ENCODE results near the gene PDLIM4.

DNA sequence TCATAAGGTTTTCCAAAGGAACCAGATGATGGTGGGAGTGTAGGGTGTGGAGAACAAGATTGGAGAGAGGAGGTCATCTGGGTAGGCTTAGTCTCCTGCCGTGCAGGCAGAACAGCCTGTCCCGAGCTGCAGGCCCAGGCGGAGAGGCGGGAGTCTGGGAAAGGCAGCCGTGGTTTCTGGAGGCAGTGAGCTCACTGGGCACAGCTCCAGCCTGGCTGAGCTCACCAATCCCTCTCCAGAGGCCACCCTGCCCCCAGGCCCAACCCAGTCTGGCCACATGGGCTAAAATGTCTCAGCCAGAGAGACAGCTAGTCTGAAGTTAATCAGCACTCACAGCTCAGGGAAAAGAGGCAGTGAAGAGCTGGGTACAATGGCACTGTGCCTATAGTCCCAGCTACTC is 42.2 kb upstream of the PDLIM4 start:
- TF ChIP-seq, protein P1, sequence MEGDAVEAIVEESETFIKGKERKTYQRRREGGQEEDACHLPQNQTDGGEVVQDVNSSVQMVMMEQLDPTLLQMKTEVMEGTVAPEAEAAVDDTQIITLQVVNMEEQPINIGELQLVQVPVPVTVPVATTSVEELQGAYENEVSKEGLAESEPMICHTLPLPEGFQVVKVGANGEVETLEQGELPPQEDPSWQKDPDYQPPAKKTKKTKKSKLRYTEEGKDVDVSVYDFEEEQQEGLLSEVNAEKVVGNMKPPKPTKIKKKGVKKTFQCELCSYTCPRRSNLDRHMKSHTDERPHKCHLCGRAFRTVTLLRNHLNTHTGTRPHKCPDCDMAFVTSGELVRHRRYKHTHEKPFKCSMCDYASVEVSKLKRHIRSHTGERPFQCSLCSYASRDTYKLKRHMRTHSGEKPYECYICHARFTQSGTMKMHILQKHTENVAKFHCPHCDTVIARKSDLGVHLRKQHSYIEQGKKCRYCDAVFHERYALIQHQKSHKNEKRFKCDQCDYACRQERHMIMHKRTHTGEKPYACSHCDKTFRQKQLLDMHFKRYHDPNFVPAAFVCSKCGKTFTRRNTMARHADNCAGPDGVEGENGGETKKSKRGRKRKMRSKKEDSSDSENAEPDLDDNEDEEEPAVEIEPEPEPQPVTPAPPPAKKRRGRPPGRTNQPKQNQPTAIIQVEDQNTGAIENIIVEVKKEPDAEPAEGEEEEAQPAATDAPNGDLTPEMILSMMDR (conservative IDR thresholded peaks at IDR 0.05; ENCODE audit: low read depth in 2 of 2), result no peak
- TF ChIP-seq, protein P2, sequence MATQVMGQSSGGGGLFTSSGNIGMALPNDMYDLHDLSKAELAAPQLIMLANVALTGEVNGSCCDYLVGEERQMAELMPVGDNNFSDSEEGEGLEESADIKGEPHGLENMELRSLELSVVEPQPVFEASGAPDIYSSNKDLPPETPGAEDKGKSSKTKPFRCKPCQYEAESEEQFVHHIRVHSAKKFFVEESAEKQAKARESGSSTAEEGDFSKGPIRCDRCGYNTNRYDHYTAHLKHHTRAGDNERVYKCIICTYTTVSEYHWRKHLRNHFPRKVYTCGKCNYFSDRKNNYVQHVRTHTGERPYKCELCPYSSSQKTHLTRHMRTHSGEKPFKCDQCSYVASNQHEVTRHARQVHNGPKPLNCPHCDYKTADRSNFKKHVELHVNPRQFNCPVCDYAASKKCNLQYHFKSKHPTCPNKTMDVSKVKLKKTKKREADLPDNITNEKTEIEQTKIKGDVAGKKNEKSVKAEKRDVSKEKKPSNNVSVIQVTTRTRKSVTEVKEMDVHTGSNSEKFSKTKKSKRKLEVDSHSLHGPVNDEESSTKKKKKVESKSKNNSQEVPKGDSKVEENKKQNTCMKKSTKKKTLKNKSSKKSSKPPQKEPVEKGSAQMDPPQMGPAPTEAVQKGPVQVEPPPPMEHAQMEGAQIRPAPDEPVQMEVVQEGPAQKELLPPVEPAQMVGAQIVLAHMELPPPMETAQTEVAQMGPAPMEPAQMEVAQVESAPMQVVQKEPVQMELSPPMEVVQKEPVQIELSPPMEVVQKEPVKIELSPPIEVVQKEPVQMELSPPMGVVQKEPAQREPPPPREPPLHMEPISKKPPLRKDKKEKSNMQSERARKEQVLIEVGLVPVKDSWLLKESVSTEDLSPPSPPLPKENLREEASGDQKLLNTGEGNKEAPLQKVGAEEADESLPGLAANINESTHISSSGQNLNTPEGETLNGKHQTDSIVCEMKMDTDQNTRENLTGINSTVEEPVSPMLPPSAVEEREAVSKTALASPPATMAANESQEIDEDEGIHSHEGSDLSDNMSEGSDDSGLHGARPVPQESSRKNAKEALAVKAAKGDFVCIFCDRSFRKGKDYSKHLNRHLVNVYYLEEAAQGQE (IDR thresholded peaks at IDR 0.05; ENCODE audit: unreplicated experiment), result no peak
- no peak for TF ChIP-seq EZH2phosphoT487 (IDR thresholded peaks at IDR 0.05; ENCODE audit: unreplicated experiment)
- TF ChIP-seq JUNB (IDR thresholded peaks at IDR 0.05; ENCODE audit: unreplicated experiment), result no peak
- TF ChIP-seq, protein P3, sequence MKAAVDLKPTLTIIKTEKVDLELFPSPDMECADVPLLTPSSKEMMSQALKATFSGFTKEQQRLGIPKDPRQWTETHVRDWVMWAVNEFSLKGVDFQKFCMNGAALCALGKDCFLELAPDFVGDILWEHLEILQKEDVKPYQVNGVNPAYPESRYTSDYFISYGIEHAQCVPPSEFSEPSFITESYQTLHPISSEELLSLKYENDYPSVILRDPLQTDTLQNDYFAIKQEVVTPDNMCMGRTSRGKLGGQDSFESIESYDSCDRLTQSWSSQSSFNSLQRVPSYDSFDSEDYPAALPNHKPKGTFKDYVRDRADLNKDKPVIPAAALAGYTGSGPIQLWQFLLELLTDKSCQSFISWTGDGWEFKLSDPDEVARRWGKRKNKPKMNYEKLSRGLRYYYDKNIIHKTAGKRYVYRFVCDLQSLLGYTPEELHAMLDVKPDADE (IDR thresholded peaks at IDR 0.05), result no peak
- TF ChIP-seq POLR2AphosphoS5 (IDR thresholded peaks at IDR 0.05; ENCODE audit: low read depth), result no peak
- no peak for TF ChIP-seq EZH2 (IDR thresholded peaks at IDR 0.05; ENCODE audit: low read depth, unreplicated experiment)
- TF ChIP-seq CREB1 (CRISPR knock-in tag; IDR thresholded peaks at IDR 0.05; ENCODE audit: low read depth), result no peak
- TF ChIP-seq ZNF331 (CRISPR knock-in tag; IDR thresholded peaks at IDR 0.05; ENCODE audit: low read depth), result no peak

Measured in GM23338 (cell line).